DOHH2 (cell line): ENCODE results near the gene HOXA5.
A peak's percentile ranks its signal among the peaks of the same experiment; 100 is the strongest.

ENCODE experiments used
- CTCF ChIP-seq: fragments of 200-600 bp; sonication (generic); IDR thresholded peaks from one replicate; pipeline ENCODE4 v1.5.1; 2014; ENCODE audit warnings: antibody characterized with exemption, mild to moderate bottlenecking, low read depth, low read length; ENCODE audit not compliant: poor library complexity, severe bottlenecking
- EZH2phosphoT487 ChIP-seq: fragments of 200-600 bp; sonication (generic); IDR thresholded peaks from 2 replicates; pipeline ENCODE4 v1.6.1; 2017; ENCODE audit warnings: borderline replicate concordance, mild to moderate bottlenecking, antibody characterized with exemption, low read length, moderate library complexity, mixed read lengths

- TF ChIP-seq CTCF = no peak
- TF ChIP-seq EZH2phosphoT487 = peak; percentile 100; the same call in 1 of the 2 replicates
Observed at GRCh38 chr7:27183682-27184336, 40.3 kb upstream of the HOXA5 start.
